HG03571 (cell line): ENCODE data around the gene MRPL49.
"Not testable (repeated sequence)": the region's sequence is repeated elsewhere in the genome, so short reads cannot be mapped to it uniquely, and the experiment has no call there.

Source experiments
- ATAC-seq: cut with Tn5 transposase; IDR thresholded peaks from one replicate; pipeline ENCODE4 v1.9.1; 2021; ENCODE audit not compliant: unreplicated experiment

MRPL49 gene

DNA sequence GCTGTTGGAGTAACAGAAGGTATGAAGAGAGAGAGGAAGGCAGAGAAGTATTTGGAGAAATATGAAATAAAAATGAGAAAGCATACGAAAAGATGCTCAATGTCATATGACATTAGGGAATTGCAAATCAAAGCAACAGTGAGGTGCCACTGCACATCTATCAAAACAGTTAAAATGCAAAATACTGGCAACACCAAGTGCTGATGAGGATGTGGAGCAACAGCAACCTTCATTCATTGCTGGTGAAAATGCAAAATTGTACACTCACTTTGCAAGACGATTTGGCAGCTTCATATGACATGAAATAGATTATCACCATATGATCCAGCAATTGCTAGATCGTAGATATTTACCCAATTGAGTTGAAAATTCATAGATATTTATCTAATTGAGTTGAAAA lies 38.5 kb downstream of the MRPL49 start:
- ATAC-seq = no peak

DNA sequence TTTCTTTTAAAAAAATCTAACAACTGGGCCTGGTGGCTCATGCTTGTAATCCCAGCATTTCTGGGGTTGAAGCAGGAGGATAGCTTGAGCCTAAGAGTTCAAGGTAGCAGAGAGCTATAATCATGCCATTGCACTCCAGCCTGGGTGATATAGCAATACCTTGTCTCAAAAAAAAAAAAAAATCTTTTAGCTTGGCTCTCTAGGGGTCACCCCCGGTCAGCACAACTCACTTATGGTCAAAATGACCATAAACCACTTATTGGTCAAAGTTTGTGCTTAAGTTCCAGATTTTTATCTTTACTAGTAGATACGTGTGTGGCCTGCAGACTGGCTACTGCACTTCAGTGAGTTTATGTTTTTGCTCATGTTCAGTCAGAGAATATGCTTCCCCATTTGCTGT lies 41.6 kb downstream of the MRPL49 start:
- no peak for ATAC-seq

DNA sequence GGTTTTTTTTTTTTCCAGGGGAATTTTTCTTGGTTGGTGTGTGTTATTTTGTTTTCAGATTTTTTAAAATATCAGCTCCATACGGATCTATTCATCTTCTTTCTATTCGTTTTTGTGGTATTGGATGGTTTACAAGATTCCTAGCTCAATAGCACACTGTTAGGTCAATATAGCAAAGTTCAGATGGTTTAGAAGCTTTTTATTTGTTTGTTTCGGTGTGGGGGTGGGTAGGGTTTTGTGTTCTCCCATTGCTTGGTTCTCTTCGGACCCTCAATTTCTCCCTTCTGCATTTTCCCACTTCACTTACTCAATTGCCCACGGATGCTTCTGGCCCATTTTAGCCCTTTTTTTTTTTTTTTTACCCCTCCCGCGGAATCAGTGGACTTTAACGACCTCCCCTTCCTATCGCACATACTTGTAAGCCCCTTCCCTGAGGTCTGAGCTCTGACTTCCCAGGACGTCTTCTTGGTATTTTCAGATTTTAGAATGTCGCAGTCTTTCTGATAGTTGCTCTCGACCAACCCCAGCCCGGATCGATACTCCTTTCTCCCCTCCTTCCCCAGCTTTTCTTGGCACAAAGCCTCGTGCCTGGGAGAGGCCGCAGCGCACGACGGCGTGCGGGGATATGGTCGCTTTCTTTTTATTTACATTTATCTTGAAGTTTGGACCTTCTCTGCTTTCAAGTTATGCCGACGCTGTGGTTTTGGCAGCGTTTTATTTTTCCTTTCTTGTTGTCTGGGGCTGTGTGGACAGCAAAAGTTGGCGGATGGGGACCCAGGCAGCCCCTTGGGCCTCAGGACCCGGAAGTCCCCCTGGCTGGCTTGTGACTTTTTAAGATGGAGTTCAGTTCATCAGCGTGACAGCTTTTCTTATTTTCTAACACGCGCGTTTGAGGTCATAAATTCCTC lies 43.5 kb downstream of the MRPL49 start:
- no peak for ATAC-seq

DNA sequence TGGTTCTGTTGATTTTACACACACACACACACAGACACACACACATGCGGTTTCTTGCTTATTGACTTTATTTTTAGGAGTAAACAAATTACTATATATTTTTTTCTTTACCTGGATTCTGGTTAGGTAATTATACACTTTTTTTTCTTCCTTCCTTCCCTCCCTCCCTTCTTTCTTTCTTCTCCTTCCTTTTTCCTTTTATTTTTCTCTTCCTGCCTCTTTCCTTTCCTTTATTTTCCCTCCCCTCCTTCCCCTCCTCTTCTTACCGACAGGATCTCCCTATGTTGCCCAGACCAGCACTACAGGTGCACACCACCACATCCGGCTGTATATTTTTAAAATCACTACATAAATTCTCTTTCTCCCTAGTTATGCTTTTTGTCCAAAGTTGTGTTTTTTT lies 44.8 kb downstream of the MRPL49 start:
- ATAC-seq = no peak

DNA sequence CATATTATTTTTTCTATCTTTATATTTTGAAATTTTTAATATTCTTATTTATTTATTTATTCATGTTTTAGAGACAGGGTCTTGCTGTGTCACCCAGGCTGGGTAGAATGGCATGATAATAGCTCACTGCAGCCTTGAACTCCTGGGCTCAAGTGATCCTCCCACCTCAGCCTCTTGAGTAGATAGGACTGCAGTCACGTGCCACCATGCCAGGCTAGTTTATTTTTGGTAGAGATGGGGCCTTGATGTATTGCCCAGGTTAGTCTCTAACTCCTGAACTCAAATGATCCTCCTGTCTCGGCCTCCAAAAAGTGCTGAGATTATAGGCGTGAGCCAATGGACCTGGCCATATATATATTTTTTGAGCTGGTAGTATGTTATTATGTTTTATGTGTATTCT lies 45.5 kb downstream of the MRPL49 start:
- ATAC-seq = no peak

DNA sequence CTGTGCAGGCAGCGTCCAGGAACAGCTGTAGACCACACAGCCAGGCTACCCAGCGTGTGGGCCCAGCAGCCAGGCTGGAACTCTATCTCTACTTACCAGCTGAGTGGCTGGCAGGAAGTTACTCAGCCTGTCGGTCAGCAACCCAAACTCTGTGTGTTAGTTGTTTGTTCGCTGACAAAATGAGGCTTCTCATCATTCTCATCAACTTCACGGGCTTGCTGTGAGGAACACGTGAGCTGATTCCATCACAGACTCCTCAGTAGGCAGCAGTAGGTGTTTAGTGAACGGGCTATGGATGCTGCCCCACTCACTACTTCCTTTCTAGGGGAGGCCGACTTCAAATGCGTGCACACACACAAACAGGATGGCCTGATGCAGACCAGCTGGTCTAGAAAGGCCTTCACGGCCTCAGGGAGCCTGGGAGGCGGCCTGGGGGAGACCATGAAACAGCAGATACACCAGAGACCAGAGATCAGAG lies 47.1 kb downstream of the MRPL49 start:
- ATAC-seq = no peak

DNA sequence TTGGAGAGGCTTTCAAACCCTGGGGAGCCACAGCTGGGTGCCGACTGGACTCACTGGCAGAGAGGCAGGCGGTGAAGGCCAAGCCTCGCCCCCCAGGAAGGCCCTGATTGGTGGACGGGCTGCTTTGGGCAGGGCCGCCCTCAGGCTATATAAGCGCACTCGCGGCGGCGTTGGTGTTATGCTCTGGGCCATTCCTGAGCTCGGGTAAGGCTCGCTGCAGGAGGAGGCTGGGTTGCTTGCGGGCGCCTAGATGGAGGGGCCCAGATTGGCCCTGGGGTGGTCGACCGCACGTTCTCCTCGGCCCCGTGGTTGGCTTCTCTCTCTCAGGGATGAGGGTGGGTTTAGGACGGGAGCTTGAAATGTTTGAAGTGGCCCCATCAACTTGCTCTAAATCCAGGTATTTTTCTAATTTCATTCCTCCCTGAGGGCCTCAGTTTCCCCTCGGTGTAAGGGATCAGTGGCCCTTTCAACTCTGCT lies 48.0 kb downstream of the MRPL49 start, which contains the start of gene SPDYC:
Gene SPDYC (plus strand): TSS at position 176 of the 477 bp plus-strand sequence. CDS start 1,125 bp downstream, outside the sequence.
- no peak for ATAC-seq

DNA sequence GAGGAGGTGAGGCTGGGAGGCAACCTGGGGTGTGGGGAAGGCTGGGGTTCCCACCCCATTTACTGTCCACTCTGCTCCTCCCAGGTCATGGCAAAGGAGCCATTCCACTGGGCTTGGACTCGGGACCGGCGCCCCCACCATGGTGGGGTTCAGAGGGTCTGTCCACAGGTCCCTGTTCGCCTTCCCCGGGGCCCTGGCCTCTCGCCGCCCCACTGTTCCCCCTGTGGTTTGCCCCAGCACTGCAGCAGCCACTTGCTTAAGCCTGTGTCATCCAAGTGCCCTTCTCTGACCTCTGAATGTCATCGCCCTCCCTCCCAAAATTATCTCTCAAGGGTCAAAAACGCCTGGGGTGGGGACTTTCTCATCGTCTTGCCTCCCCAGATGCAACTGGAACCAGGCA lies 50.5 kb downstream of the MRPL49 start:
- ATAC-seq = no peak

DNA sequence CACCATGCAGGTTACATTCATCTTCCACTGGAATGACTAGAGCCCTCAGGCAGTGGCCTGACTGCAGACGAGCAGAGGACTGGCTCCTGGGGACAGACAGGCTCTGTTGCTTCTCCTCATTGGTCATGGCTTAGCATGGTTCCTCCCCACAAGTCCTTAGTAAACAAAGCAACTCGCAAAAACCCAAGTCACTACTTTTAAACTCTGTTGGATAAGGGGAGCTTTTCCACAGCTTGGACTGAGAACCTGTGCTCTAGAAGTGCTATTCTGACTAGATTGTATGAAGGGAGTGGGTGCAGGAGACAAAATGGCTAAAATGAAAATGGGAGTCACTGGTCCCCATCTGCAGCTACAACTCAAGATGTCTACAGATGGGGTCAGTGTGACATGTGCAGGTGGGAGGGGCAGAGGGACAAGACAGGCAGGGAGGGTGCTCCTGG lies 52.5 kb downstream of the MRPL49 start:
- ATAC-seq = not testable (repeated sequence)
